Activated CD4-positive, alpha-beta T cell treated with anti-CD3 and anti-CD28 coated beads for 24 hours (primary cell): ENCODE results near the gene ACKR4.

Experiments used
- DNase-seq, 2 donors: peaks; one replicate each; pipeline ENCODE4 v3.0.0-alpha.2; 2020; ENCODE audit warnings: low read depth in 2 of 2

ACKR4 gene

DNA sequence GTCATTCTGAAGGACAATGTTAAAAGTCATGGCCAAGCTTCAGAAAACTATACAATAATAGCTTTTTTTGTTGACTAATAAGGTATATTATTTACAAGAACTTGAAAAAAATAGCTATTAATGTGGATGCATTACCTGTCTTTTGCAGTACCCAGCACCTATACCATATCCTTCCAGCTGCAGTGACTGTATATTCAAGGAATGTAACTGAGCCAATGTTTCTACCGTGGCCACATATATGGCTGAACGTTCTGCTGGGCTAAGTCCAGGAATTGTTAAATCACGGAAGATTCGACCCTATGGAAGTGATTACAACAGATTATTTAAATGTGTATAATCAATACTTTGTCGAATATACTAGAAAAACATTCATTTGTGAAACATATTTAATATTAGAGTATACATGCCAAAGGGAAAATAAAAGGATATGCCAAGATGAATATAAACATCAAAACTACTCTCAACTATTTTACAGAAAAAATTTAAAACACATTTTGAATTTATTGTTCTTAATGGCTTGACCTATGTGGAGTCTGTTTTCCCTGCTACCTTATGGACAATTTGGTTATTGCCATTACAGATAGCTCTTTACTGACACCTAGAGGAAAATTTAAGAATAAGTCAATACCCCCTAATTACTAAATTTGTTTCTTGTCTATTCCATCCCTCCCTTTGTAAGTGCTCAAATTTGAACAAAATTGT lies 44.9 kb downstream of the ACKR4 start:
- DNase-seq: no peak

DNA sequence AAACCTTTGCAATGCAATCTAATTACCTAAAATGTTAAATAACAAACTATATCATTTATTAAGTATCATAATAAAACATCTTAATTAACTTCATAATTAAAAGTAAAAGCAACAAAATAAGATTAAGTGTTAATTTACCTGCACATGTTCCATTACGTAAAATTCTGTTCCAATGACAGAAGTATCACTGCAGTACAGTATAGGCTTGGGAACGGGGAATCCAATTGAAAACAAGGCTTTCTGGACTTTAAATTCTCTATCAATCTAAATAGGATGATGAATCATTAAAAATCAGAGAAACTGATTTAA lies 45.4 kb downstream of the ACKR4 start:
- DNase-seq: no peak

DNA sequence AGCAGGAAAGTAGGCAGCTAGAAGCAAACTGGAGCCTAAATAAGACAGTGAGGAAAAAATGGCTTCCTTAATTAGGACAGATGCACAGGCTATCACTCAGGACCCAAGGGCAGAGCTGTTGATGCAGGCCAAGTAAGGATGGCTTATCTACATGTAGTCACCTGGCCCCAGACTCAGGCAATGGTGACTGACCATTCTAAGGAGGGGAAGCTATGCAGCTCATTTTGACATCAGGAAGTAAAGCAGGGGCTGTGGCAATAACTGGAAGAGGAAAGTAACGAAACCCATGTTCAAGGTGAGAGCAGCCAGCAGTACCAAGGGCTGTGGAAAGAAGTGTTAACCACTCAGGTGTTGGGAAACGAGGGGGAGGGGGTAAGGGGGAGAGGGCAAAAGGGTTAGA lies 46.3 kb downstream of the ACKR4 start:
- DNase-seq: no peak

DNA sequence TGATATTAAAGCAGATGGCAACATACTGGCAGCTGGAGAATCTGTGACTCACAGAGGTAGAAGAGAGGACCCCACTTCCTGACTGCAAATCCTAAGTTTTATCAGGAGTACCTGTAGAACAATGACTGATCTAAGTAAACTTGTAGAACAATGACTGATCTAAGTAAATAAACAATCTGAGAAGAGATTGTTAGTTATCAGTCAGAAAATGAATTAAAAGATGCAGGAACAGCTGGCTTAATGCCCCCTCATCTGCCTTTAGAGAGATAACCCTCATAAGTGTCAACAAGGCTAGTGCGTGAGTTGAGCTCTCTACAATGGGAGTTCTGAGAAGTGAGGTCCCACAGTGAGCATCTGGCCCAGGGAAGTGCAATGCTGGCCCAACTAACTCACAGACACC lies 48.0 kb downstream of the ACKR4 start:
- no peak for DNase-seq

DNA sequence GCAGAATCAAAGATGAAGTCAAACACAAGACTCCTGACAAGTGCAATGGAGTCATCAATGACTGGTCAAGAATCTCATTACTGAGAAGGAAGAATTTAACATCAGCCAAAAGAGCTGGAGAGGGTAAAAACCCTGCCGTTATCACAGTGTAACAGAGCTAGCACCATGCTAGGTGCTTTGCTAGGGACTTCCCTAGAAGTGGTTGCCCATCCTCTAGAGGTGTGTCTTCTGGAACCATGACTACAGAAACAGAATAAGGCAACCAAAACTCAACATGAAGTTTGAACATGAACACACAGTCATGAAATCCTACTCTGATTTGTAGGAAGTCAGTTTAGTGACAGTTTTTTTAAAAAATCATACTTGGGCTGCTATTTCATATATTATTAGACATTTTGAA lies 53.1 kb downstream of the ACKR4 start:
- no peak for DNase-seq
